HEK293 (cell line): ENCODE results near the gene SEPTIN5.
A peak's percentile ranks its signal among the peaks of the same experiment; 100 is the strongest.

ENCODE experiments used
- CTCF ChIA-PET: fragments of 350-600 bp; formaldehyde crosslinking; extraction: SDS; loops from one replicate; lab custom pipeline; 2021; ENCODE audit warnings: antibody characterized with exemption; lab: Yijun Ruan, JAX
- POLR2A ChIA-PET: fragments of 300-600 bp; formaldehyde crosslinking; extraction: SDS; loops from one replicate; lab custom pipeline; 2020; ENCODE audit warnings: antibody characterized with exemption, inconsistent platforms; lab: Yijun Ruan, JAX
- H3K27ac ChIP-seq: fragments of 200-500 bp; sonication (Bioruptor generic); 2 replicates; pipeline ENCODE4 v1.5.1; 2014; ENCODE audit warnings: low read depth, low read length, control low read depth, inconsistent platforms; ENCODE audit errors: extremely low read depth
- H3K36me3 ChIP-seq, 2 experiments: fragments of 200-500 bp in 1 of 2; sonication (Bioruptor generic) in 1 of 2; 1 replicate in 1 of 2; 2 replicates in 1 of 2; pipeline ENCODE4 v1.5.1; 2014 to 2017; ENCODE audit warnings: inconsistent platforms in 2 of 2, low read length in 2 of 2; ENCODE audit not compliant: control insufficient read depth in 2 of 2, insufficient read depth in 1 of 2
- H3K4me1 ChIP-seq: fragments of 200-500 bp; sonication (Bioruptor generic); 2 replicates; pipeline ENCODE4 v1.5.1; 2014; ENCODE audit warnings: mild to moderate bottlenecking, low read length, inconsistent platforms; ENCODE audit not compliant: control insufficient read depth, insufficient read depth
- H3K4me3 ChIP-seq: 2 replicates; pipeline ENCODE4 v1.5.1; 2011; ENCODE audit warnings: low read depth, mild to moderate bottlenecking, control low read depth, low read length, moderate library complexity
- H3K9me3 ChIP-seq: fragments of 200-500 bp; sonication (Bioruptor generic); 2 replicates; pipeline ENCODE4 v1.5.1; 2014; ENCODE audit warnings: low read depth, low read length, inconsistent platforms; ENCODE audit not compliant: control insufficient read depth, insufficient read depth
- MEIS1 ChIP-seq: sonication (generic); formaldehyde crosslinking; IDR thresholded peaks from 2 replicates; pipeline ENCODE4 v1.8.1; 2022; ENCODE audit warnings: missing genetic modification reagents, mild to moderate bottlenecking, borderline replicate concordance
- MZF1 ChIP-seq: fragments of 450-650 bp; formaldehyde crosslinking; IDR thresholded peaks from 2 replicates; pipeline ENCODE4 v1.5.1; 2017; ENCODE audit warnings: missing biosample characterization, missing genetic modification characterization, borderline replicate concordance
- SETDB1 ChIP-seq: IDR thresholded peaks from one replicate; pipeline ENCODE4 v1.6.1; 2017; ENCODE audit warnings: mild to moderate bottlenecking, low read length, moderate library complexity, mixed read lengths; ENCODE audit not compliant: insufficient read length
- YY2 ChIP-seq: fragments of 450-650 bp; formaldehyde crosslinking; IDR thresholded peaks from 2 replicates; pipeline ENCODE4 v1.5.1; 2016; ENCODE audit warnings: missing biosample characterization, missing genetic modification characterization
- ZBTB17 ChIP-seq: fragments of 450-650 bp; formaldehyde crosslinking; IDR thresholded peaks from 2 replicates; pipeline ENCODE4 v1.5.1; 2016; ENCODE audit warnings: missing biosample characterization, missing genetic modification characterization
- ZBTB21 ChIP-seq: fragments of 450-650 bp; formaldehyde crosslinking; IDR thresholded peaks from 2 replicates; pipeline ENCODE4 v1.5.1; 2017; ENCODE audit warnings: missing biosample characterization, missing genetic modification characterization
- ZFHX2 ChIP-seq: fragments of 450-650 bp; formaldehyde crosslinking; conservative IDR thresholded peaks from 2 replicates; pipeline ENCODE4 v1.5.1; 2016; ENCODE audit warnings: missing biosample characterization, missing genetic modification characterization
- ZNF132 ChIP-seq: fragments of 450-650 bp; formaldehyde crosslinking; IDR thresholded peaks from 2 replicates; pipeline ENCODE4 v1.5.1; 2017; ENCODE audit warnings: missing biosample characterization, missing genetic modification characterization, borderline replicate concordance
- ZNF239 ChIP-seq: fragments of 450-650 bp; formaldehyde crosslinking; IDR thresholded peaks from 2 replicates; pipeline ENCODE4 v1.5.1; 2016; ENCODE audit warnings: missing biosample characterization, missing genetic modification characterization
- ZNF311 ChIP-seq: fragments of 450-650 bp; formaldehyde crosslinking; IDR thresholded peaks from 2 replicates; pipeline ENCODE4 v1.5.1; 2017; ENCODE audit warnings: missing biosample characterization, missing genetic modification characterization, borderline replicate concordance
- ZNF324 ChIP-seq: fragments of 450-650 bp; formaldehyde crosslinking; IDR thresholded peaks from 2 replicates; pipeline ENCODE4 v1.5.1; 2016; ENCODE audit warnings: missing biosample characterization, missing genetic modification characterization
- ZNF394 ChIP-seq: fragments of 450-650 bp; formaldehyde crosslinking; IDR thresholded peaks from 2 replicates; pipeline ENCODE4 v1.5.1; 2016; ENCODE audit warnings: missing biosample characterization, missing genetic modification characterization, mild to moderate bottlenecking, moderate library complexity, borderline replicate concordance
- ZNF555 ChIP-seq: fragments of 450-650 bp; formaldehyde crosslinking; conservative IDR thresholded peaks from 2 replicates; pipeline ENCODE4 v1.5.1; 2017; ENCODE audit warnings: missing biosample characterization, mild to moderate bottlenecking, missing genetic modification characterization, inconsistent platforms
- ZNF560 ChIP-seq: fragments of 450-650 bp; formaldehyde crosslinking; IDR thresholded peaks from 2 replicates; pipeline ENCODE4 v1.5.1; 2017; ENCODE audit warnings: missing biosample characterization, missing genetic modification characterization, borderline replicate concordance
- ZNF624 ChIP-seq: fragments of 450-650 bp; formaldehyde crosslinking; IDR thresholded peaks from 2 replicates; pipeline ENCODE4 v1.5.1; 2017; ENCODE audit warnings: missing biosample characterization, missing genetic modification characterization
- ZNF654 ChIP-seq: fragments of 450-650 bp; formaldehyde crosslinking; IDR thresholded peaks from 2 replicates; pipeline ENCODE4 v1.5.1; 2016; ENCODE audit warnings: low read depth, missing biosample characterization, missing genetic modification characterization
- ZNF768 ChIP-seq: fragments of 450-650 bp; formaldehyde crosslinking; IDR thresholded peaks from 2 replicates; pipeline ENCODE4 v1.5.1; 2018; ENCODE audit warnings: missing biosample characterization, mild to moderate bottlenecking, missing genetic modification characterization
- TF ChIP-seq, protein P1 (sequence below): fragments of 450-650 bp; formaldehyde crosslinking; optimal IDR thresholded peaks from 2 replicates; pipeline ENCODE3; 2016; ENCODE audit warnings: missing biosample characterization, mild to moderate bottlenecking, missing genetic modification characterization
- TF ChIP-seq, protein P2 (sequence below): fragments of 450-650 bp; formaldehyde crosslinking; IDR thresholded peaks from 2 replicates; pipeline ENCODE4 v1.5.1; 2016; ENCODE audit warnings: missing biosample characterization, missing genetic modification characterization
- TF ChIP-seq, protein P3 (sequence below): fragments of 450-650 bp; formaldehyde crosslinking; IDR thresholded peaks from 2 replicates; pipeline ENCODE4 v1.5.1; 2016; ENCODE audit warnings: missing biosample characterization, missing genetic modification characterization
- TF ChIP-seq, protein P4 (sequence below): fragments of 450-650 bp; formaldehyde crosslinking; IDR thresholded peaks from 2 replicates; pipeline ENCODE4 v1.5.1; 2016; ENCODE audit warnings: missing biosample characterization, missing genetic modification characterization

Gene SEPTIN5

DNA sequence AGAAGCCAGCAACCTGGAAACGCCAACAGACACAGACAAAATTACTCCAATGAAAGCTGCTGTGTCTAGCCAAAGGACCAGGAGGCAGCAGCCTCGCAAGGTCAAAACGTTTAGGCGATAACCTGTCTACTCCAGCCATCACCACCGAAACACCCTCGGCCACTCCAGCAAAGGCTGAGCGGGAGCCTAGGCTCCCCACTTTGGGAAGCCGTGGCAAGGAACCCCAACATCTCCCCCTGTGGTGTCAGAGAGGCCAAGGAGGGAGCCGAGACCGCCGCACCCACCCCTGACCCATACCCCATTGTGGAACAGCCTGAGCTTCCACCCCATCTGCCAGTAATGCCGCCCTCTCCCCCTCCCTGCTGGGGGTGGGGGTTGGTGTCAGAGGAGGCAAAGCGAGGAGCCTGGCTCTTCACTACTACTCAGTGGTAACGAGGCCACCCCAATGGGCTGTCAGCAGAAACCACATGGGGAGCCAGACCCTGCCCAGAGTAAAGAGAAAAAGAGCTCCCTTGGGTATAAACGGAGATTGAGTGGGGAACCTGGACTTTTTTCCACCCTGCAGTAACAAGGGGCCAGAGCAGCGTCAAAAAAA lies 33.9 kb upstream of the SEPTIN5 start:
- Histone ChIP-seq H3K4me3 (no peak overlapping the region), H3K27ac (no peak overlapping the region), H3K4me1 (no peaks in the 10 kb centered on the region), H3K36me3 (no peaks in the 10 kb centered on the region), H3K9me3 (no peaks in the 10 kb centered on the region)
- ChIA-PET POLR2A (no interaction called here), CTCF (interaction anchor here (0.6 to 3.1 kb wide), 17 partner anchors 9 to 321 kb away, joined by 3 to 21 read pairs (median 4); no protein-coding TSS in a partner anchor)
- TF ChIP-seq YY2 (tag by site-specific recombination) (no peak), ZNF324 (no peak), ZNF768 (tag by site-specific recombination) (no peak), ZNF311 (tag by site-specific recombination) (no peak), ZNF555 (tag by site-specific recombination) (no peak), MEIS1 (CRISPR knock-in tag) (no peak), ZFHX2 (tag by site-specific recombination) (no peak), ZBTB21 (tag by site-specific recombination) (no peak)
- TF ChIP-seq, protein P1, sequence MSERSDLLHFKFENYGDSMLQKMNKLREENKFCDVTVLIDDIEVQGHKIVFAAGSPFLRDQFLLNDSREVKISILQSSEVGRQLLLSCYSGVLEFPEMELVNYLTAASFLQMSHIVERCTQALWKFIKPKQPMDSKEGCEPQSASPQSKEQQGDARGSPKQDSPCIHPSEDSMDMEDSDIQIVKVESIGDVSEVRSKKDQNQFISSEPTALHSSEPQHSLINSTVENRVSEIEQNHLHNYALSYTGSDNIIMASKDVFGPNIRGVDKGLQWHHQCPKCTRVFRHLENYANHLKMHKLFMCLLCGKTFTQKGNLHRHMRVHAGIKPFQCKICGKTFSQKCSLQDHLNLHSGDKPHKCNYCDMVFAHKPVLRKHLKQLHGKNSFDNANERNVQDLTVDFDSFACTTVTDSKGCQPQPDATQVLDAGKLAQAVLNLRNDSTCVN (tag by site-specific recombination), result no peak

DNA sequence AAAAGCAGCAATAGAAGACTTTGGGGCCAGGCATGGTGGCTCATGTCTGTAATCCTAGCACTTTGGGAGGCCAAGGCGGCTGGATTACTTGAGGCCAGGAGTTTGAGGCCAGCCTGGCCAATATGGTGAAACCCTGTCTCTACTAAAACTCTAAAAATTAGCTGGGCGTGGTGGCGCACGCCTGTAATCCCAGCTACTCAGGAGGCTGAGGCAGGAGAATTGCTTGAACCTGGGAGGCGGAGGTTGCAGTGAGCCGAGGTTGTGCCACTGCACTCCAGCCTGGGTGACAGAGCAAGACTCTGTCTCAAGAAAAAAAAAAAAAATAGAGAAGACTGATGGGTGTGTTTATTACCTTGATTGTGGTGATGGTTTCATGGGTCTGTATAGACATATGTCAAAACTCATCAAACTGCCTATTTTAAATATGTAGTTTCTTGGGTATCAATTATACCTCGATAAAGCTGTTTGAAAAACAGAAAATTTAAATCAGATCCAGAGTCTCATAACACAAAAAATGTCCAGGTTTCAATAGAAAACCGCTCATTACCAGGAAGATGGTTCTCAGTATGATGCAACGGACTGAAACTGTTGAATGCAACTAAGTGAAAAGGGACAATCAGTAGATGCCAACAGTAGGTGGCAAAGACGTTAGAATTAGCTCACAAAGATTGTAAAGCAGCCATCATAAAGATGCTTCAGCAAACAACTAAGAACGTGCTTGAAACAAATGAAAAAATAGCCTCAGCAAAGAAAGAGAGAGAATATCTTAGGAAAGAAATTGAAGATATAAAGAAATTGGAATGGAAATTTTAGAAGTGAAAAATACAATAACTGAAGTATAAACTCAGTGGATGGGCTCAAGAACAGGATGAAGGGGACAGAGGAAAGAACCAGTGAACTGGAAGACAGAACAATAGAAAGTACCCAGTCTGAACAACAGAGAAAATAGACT lies 33.1 kb upstream of the SEPTIN5 start:
- Histone ChIP-seq H3K36me3 (no peaks in the 10 kb centered on the region), H3K27ac (no peak overlapping the region), H3K4me3 (no peak overlapping the region)
- CTCF ChIA-PET, result interaction anchor here (0.6 to 1.6 kb wide), 5 partner anchors 8 to 381 kb away, joined by 3 to 6 read pairs (median 5); no protein-coding TSS in a partner anchor
- no peak for TF ChIP-seq ZNF560 (tag by site-specific recombination)
- no peak for TF ChIP-seq ZNF394 (tag by site-specific recombination)
- no peak for TF ChIP-seq ZNF239 (tag by site-specific recombination)
- TF ChIP-seq MZF1 (tag by site-specific recombination), result no peak
- TF ChIP-seq, protein P2, sequence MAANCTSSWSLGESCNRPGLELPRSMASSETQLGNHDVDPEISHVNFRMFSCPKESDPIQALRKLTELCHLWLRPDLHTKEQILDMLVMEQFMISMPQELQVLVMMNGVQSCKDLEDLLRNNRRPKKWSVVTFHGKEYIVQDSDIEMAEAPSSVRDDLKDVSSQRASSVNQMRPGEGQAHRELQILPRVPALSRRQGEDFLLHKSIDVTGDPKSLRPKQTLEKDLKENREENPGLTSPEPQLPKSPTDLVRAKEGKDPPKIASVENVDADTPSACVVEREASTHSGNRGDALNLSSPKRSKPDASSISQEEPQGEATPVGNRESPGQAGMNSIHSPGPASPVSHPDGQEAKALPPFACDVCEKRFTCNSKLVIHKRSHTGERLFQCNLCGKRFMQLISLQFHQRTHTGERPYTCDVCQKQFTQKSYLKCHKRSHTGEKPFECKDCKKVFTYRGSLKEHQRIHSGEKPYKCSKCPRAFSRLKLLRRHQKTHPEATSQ (tag by site-specific recombination), result no peak
- no peak for TF ChIP-seq ZBTB17 (tag by site-specific recombination)
- TF ChIP-seq ZNF624 (tag by site-specific recombination), result no peak
- peak; percentile 81 for TF ChIP-seq SETDB1
- TF ChIP-seq, protein P3, sequence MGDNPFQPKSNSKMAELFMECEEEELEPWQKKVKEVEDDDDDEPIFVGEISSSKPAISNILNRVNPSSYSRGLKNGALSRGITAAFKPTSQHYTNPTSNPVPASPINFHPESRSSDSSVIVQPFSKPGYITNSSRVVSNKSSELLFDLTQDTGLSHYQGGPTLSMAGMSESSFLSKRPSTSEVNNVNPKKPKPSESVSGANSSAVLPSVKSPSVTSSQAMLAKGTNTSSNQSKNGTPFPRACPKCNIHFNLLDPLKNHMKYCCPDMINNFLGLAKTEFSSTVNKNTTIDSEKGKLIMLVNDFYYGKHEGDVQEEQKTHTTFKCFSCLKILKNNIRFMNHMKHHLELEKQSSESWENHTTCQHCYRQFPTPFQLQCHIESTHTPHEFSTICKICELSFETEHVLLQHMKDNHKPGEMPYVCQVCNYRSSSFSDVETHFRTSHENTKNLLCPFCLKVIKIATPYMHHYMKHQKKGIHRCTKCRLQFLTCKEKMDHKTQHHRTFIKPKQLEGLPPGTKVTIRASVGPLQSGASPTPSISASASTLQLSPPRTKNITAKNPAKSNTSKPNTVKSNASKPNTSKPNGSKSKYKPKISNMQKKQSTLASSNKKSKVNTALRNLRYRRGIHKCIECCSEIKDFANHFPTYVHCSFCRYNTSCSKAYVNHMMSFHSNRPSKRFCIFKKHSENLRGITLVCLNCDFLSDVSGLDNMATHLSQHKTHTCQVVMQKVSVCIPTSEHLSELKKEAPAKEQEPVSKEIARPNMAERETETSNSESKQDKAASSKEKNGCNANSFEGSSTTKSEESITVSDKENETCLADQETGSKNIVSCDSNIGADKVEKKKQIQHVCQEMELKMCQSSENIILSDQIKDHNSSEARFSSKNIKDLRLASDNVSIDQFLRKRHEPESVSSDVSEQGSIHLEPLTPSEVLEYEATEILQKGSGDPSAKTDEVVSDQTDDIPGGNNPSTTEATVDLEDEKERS (tag by site-specific recombination), result no peak
- TF ChIP-seq ZNF132 (tag by site-specific recombination), result no peak
- TF ChIP-seq, protein P4, sequence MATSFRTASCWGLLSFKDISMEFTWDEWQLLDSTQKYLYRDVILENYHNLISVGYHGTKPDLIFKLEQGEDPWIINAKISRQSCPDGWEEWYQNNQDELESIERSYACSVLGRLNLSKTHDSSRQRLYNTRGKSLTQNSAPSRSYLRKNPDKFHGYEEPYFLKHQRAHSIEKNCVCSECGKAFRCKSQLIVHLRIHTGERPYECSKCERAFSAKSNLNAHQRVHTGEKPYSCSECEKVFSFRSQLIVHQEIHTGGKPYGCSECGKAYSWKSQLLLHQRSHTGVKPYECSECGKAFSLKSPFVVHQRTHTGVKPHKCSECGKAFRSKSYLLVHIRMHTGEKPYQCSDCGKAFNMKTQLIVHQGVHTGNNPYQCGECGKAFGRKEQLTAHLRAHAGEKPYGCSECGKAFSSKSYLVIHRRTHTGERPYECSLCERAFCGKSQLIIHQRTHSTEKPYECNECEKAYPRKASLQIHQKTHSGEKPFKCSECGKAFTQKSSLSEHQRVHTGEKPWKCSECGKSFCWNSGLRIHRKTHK (tag by site-specific recombination), result 0 out of 2 replicates have a peak, but pooled peaks have one; percentile 19
- TF ChIP-seq ZNF654, result no peak
- TF ChIP-seq, all 188 proteins: peak for 2
- POLR2A ChIA-PET, result no interaction called here
- Histone ChIP-seq H3K9me3 (no peaks in the 10 kb centered on the region), H3K4me1 (no peaks in the 10 kb centered on the region)
